Measurements from ENCODE around the gene ADPRS.

The ADPRS gene

DNA sequence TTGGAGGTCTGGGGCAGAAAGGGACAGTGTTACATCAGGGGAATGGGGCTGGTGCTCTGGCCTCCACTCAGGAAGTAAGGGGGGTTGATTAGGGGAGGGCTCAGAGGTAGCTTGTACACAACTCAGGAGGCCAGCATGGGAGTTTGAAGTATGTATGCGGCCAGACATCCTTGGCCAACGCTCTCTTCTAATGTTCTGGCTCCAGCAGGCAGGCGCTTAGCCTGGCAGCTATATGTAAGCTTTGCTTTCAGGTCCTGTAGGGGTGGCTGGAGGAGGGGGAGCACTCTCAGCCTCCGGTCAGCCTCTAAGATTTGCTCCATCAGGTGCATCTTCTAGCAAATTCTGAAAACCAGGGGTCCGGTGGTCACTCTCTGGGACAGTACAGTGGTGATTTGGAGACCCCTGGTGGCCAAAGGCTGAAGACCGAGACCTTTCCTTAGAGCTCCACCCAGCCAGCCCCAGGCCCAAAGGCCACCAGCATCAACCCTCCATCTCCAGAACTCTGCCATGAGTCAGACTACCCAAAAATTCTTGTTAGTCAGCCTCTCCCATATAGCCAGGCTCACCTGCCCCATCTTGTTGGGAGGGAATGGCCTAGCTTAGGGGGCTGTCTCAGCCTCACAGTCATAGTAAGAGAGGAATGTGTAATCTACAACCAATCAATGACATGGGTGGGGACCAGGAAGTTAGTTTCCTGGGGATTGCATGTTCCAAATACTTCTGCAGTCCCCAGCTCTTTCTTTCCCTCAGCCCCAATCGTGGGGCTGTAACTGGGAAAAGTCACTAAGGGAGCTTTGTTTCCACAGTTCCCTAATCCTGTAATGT is 46.0 kb downstream of the ADPRS start:
- peak; percentile 41 to 47 for DNase-seq

DNA sequence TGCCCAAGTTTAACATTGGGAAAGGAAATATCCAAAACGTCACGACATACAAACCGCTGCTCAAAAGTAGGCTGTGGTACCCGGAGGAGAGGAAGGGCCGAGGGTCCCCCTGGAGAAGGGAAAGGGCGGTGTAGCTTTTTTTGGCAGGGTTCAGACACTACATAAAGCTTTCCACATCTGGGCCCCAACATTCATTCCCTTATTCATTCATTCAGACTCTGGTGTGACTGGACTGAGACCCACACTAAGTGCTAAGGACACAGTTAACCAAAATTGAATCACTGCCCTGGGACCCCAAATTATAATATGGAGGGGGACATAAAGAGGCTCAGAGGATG is 46.6 kb downstream of the ADPRS start:
- no peak for DNase-seq

DNA sequence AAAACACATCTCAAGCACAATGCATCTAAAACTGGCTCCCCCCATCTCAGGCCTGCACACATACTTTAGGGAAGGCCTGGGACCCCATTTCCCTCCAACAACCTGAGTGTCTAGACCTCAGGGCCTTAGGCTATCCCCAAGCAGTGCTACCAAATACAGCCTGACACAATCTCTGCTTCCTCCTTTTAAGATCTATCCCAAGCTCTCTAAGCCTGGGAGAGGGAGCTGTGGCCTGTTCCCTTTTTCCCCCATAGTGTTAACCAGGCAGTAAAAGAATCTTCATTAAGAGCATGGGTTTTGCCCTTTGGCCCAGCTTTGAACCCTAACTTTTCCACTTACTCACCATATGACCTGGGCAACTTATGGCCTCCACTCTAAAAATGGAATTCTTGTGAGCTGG is 47.1 kb downstream of the ADPRS start:
- no peak for DNase-seq

DNA sequence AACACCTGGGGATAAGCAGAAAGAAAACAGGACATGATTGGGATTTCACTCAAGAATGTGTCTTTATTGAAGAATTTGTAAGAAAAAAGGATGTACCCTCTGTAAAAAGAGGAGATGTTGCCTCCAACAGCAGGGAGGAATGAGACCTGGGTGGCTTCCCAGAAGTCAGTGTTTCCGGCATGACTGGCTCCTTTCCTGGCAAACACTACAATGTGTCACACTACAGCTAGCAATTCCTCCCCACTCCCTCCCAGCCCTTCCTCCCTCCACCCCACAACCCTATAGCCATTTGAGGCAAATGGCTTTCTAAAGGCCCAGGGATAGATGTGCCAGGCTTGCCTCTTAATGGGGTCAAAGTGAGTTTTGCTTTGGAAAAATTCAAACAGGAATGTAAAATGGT is 47.8 kb downstream of the ADPRS start:
- no peak for DNase-seq

DNA sequence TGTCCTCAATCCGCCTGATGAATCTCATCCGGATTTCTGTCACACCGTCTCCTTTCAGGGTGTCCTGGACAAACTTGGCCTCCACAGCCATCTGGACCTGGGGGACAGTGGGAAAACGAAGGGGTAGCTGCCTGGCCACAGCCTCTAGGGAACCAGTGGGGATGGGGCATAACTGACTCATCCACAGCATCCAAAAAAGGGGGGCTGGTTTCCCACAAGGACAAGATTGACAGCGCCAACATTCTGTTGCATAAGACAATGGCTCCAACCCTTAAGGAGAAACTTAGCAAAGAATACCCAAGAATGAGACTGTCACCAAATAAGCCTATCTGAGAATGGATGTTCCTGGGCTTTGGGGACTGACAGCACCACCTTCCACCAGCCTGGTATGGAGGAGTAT is 48.5 kb downstream of the ADPRS start:
- DNase-seq: no peak

DNA sequence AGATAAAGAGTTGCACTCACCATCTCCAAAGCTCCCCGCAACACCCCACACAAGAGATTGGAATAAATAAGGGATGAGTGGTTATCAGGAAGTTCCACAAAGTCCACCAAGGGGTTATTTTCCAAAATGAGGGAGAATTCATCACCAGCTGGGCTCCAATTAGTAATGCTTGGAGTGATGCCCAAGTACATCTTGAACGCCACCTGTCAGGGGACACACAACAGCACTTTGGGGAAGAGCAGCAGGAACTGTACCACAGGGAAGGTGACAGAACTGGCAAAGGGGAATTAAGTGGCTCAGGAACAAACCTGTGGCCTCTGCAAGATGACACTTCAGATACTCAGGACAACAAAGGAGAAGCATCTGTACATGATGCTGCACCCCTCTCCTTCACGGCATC is 49.1 kb downstream of the ADPRS start:
- no peak for DNase-seq

DNA sequence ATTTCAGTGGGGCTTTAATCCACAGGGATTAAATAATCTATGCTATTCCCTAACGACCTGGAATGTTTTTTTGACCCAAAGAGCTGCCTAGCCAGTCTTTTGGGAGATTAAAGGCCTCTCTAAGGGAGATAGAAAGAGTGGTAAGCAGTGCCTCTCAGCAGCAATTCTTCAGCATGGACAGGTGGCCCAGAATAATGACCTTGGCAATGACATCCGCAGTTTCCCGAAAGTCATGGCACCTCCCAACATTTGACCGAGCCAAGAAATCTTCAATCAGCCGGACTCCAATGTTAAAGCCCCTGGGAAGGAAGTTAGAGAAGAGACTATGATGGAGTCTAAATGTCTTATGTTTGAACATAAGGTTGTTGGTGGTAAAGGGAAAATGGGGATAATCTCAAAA is 50.8 kb downstream of the ADPRS start:
- DNase-seq: no peak

DNA sequence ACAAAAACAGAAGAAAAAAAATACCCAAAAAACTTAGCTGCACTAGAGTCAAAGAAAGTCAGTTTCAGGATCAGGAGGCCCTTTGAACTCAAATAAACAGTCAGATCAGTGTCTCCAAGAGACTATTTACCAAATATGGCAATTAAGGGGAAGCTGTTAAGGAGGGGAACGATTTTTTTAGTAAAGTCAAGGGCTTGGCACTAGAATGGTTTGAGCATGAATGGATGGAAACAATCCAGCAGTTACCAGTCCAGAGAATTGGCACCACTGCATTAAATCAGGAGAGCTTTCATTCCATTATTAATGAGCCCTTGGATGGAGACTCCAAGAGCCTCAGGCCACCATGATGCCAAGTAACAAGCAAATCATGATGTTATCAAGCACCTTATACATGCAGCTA is 53.4 kb downstream of the ADPRS start:
- no peak for DNase-seq

DNA sequence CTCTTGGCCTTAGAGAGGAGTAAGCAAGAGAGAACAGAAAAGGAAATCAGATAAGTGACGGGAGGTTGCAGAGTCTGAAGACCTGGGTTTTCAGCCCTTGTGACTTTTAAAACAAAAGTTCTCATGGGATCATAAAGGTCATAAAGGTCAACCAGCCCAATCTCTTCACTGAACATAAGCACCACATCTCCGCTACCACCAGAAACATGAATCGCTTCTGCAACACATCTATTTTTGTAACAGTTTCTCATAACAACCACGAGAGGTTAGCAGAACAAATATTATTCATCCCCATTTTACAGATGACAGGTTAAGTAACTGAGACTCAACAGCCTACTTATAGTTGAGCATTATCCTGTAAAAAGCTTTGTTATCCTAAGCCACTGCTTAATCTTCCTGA is 54.7 kb downstream of the ADPRS start:
- DNase-seq: no peak

Measured in stimulated activated CD4-positive, alpha-beta T cell treated with anti-CD3 and anti-CD28 coated beads, Interleukin-2, amount 100 ng/mL, for 48 hours (primary cell).